DMS153 treated with DMSO at 0.1 percent for 48 hours (cell line): ENCODE measurements around the gene PDE2A.
A peak's percentile ranks its signal among the peaks of the same experiment; 100 is the strongest.

Experiments used
- DNase-seq: peaks from one replicate; lab custom pipeline; 2025; ENCODE audit not compliant: unreplicated experiment; lab: John Stamatoyannopoulos, UW

The PDE2A gene

GRCh38 chr11:72661486-72661885 lies 12.7 kb downstream of the PDE2A start:
- no peak for DNase-seq

GRCh38 chr11:72658989-72659640 lies 15.1 kb downstream of the PDE2A start:
- no peak for DNase-seq

GRCh38 chr11:72657411-72658100 lies 16.7 kb downstream of the PDE2A start:
- DNase-seq: no peak

- no peak for DNase-seq
Measured at GRCh38 chr11:72655896-72656464, 18.2 kb downstream of the PDE2A start.

GRCh38 chr11:72655014-72655413 lies 19.2 kb downstream of the PDE2A start:
- DNase-seq: no peak

GRCh38 chr11:72653649-72654048 lies 20.6 kb downstream of the PDE2A start:
- no peak for DNase-seq

GRCh38 chr11:72652873-72653630 lies 21.2 kb downstream of the PDE2A start:
- peak; percentile 69 for DNase-seq

GRCh38 chr11:72652133-72652532 lies 22.1 kb downstream of the PDE2A start:
- no peak for DNase-seq

- DNase-seq: no peak
Measured at GRCh38 chr11:72649215-72649976, 24.8 kb downstream of the PDE2A start.

GRCh38 chr11:72648384-72649136 lies 25.7 kb downstream of the PDE2A start:
- no peak for DNase-seq

- no peak for DNase-seq
Measured at GRCh38 chr11:72647882-72648281, 26.3 kb downstream of the PDE2A start.

- no peak for DNase-seq
Measured at GRCh38 chr11:72646472-72646871, 27.8 kb downstream of the PDE2A start.

- DNase-seq: no peak
Measured at GRCh38 chr11:72646024-72646423, 28.2 kb downstream of the PDE2A start.

- DNase-seq: no peak
Measured at GRCh38 chr11:72643547-72643946, 30.7 kb downstream of the PDE2A start.

GRCh38 chr11:72642884-72643522 lies 31.2 kb downstream of the PDE2A start:
- peak; percentile 43 for DNase-seq

GRCh38 chr11:72642043-72642883 lies 32.0 kb downstream of the PDE2A start:
- no peak for DNase-seq

- DNase-seq: no peak
Measured at GRCh38 chr11:72641522-72642042, 32.6 kb downstream of the PDE2A start.

GRCh38 chr11:72639502-72640375 lies 34.5 kb downstream of the PDE2A start:
- no peak for DNase-seq
